ENCODE data around the gene DUS1L. TPM values are rescaled to one million over a fixed set of nuclear protein-coding genes. Genes with fewer than 3 reads are reported as not detected.
"Not testable (repeated sequence)": the region's sequence is repeated elsewhere in the genome, so short reads cannot be mapped to it uniquely, and the experiment has no call there.

The DUS1L gene
- total and polyA plus RNA-seq, 12 donors, result 34.1 to 191 (median 44.1) TPM

DNA sequence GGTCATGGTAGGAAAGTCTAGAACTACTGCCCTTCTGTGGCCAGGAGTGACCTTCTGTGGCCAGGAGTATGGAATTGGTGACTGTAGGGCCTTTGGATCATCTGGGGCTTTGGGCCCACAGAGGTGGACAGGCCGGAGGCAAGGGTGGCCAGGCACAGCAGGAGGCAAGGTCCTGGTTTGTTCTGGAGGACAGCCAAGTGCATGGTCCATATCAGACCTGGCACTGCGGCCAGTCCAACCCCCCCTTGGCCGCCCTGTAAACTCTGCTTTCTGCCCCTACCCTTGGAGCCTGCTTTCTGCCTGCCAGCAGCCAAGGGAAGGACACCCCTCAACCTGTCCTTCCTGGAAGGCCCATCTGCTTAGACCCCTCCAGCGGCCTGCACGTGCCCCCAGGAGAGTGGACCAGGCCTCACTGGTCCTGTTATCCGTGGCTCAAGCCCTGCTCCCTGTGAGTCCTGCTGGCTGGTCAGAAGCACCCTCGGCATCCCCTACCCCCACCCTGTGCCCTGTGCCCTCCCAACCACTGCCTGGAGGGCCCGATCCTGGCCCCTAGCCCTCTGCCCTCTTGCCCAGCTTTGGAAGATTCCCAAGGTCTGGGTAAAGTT is 25.8 kb downstream of the DUS1L start:
- TF ChIP-seq, protein P1, sequence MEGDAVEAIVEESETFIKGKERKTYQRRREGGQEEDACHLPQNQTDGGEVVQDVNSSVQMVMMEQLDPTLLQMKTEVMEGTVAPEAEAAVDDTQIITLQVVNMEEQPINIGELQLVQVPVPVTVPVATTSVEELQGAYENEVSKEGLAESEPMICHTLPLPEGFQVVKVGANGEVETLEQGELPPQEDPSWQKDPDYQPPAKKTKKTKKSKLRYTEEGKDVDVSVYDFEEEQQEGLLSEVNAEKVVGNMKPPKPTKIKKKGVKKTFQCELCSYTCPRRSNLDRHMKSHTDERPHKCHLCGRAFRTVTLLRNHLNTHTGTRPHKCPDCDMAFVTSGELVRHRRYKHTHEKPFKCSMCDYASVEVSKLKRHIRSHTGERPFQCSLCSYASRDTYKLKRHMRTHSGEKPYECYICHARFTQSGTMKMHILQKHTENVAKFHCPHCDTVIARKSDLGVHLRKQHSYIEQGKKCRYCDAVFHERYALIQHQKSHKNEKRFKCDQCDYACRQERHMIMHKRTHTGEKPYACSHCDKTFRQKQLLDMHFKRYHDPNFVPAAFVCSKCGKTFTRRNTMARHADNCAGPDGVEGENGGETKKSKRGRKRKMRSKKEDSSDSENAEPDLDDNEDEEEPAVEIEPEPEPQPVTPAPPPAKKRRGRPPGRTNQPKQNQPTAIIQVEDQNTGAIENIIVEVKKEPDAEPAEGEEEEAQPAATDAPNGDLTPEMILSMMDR (IDR thresholded peaks at IDR 0.05), result no peak
- H3K36me3 ChIP-seq, result peaks cover 0 to 9% (median 0%) of the 10 kb centered on the region in 9 donors
- H3K27ac ChIP-seq, result no peak overlapping the region
- H3K4me3 ChIP-seq, result no peak overlapping the region
- WGBS, 2 donors, result 83 to 89% methylated on average over 8 of the region's 8 CpGs
- H3K4me1 ChIP-seq, result peaks cover 4 to 22% (median 18%) of the 10 kb centered on the region in 9 donors
- DNase-seq, result no peak
- no peaks in the 10 kb centered on the region for H3K9me3 ChIP-seq
- intact Hi-C loops (cut with DNase I), result loop anchor here in 4 of 10 donors (5.0 to 10.0 kb wide), 3 partner anchors 58 to 285 kb away; partner anchors contain the start of gene FASN (in 2 of the 4)
- no peak for ATAC-seq
- no peaks in the 10 kb centered on the region for H3K27me3 ChIP-seq

DNA sequence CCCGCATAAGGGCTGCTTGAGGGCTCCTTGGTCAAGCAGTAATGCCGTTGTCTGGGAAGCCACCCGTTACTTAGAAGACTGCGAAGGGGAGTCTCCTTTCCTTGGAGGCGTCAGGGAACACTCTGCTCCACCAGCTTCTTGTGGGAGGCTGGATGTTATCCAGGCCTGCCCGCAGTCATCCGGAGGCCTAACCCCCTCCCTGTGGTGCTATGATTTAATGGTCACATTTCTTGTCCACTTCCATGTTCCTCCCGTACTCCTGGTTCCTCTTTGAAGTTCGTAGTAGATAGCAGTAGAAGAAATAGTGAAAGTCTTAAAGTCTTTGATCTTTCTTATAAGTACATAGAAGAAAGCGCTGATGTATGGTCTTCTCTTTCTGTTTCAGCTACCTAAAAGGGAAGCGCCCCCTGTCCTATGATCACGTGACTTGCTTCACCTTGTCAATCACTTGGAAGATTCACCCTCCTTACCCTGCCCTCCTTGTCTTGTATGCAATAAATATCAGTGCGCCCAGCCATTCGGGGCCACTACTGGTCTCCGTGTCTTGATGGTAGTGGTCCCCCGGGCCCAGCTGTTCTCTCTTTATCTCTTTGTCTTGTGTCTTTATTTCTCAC is 26.7 kb downstream of the DUS1L start:
- not testable (repeated sequence) for DNase-seq, H3K4me3 ChIP-seq, ATAC-seq, H3K27me3 ChIP-seq, H3K9me3 ChIP-seq, H3K27ac ChIP-seq, H3K36me3 ChIP-seq
- intact Hi-C loops (cut with DNase I), result loop anchor here in 3 of 10 donors (5.0 to 10.0 kb wide), 2 partner anchors 58 to 286 kb away; partner anchors contain the start of gene FASN (in 2 of the 3)
- WGBS, 2 donors, result 86 to 91% methylated on average over 16 of the region's 16 CpGs
- H3K4me1 ChIP-seq, result peaks cover 4 to 22% (median 18%) of the 10 kb centered on the region in 9 donors

DNA sequence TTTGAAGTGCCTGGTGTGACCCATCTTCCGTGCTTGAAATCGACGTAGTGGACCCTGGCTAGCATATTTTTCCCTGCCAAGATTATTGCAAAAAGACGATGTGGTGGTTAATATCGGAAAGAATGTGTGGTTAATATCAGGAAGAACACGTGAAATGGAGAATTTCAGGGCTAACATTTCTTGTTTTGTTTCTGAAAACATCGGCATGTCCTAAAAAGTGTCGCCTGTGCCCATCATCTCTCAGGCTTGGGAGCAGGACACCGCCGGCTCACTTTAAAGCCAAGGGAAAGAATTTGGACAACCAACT is 27.8 kb downstream of the DUS1L start:
- peak overlapping the region in 9 of 10 donors; percentile 58 to 82 (median 73) for H3K4me3 ChIP-seq
- peaks cover 4 to 22% (median 18%) of the 10 kb centered on the region in 9 donors for H3K4me1 ChIP-seq
- intact Hi-C loops (cut with DNase I), result loop anchor here in 3 of 10 donors (1.0 to 10.0 kb wide), 3 partner anchors 59 to 287 kb away; partner anchors contain the start of gene FASN (in 3 of the 3)
- ATAC-seq (no peak), DNase-seq (no peak)
- no peaks in the 10 kb centered on the region for H3K9me3 ChIP-seq
- peaks cover 0 to 9% (median 0%) of the 10 kb centered on the region in 9 donors for H3K36me3 ChIP-seq
- peak overlapping the region in 9 of 10 donors; percentile 91 to 97 (median 94) for H3K27ac ChIP-seq
- no peaks in the 10 kb centered on the region for H3K27me3 ChIP-seq
- TF ChIP-seq, protein P1 (IDR thresholded peaks at IDR 0.05), result no peak
- 10 to 13% methylated on average over 10 of the region's 10 CpGs for WGBS, 2 donors

DNA sequence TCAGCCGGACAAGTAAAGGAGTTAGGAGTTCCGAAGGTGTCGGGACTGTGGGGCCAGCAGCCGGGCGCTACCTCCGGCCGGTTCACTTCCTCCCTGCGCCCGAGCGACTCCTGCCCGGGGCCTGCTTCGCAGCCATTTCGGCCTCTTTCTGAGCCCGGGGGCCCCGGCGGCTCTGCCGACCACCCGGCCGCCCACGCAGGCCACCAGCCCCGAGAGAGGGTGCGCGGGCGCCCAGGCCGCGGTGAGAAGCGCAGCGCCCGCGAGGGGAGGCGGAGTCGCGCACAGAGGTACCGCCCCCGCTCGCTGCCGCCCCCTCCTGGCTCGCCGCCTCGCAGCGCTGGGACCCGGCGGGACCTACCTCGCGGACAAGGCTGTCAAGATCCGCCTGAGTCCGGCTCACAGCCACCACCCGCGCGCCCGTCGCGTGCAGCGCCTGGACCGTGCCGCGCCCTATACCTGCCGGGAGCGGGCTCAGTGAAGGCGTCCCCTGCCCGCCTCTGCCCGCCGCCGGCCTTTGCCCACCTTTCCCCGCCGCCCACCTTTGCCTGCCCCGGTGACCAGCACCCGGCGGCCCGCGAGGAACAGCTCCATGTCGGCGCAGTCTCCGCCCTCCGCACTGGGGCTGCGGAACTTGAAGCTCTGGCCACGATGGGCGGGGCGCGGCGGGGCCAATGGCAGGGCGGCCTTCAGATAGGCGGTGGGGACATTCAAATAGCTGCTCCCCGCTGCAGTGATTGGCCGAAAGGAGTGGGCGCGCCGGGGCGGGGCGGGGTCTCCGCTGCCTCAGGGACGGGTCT is 28.3 kb downstream of the DUS1L start, which contains the start of gene DCXR:
DCXR (minus strand) TSS at position 606 of the 797 bp plus-strand sequence; CDS start at position 591, 15 bp downstream.
- peaks cover 0 to 9% (median 0%) of the 10 kb centered on the region in 9 donors for H3K36me3 ChIP-seq
- TF ChIP-seq, protein P1 (IDR thresholded peaks at IDR 0.05), result peak; percentile 68 to 94 (median 86)
- peaks cover 0 to 5% (median 2%) of the 10 kb centered on the region in 7 donors for H3K27me3 ChIP-seq
- ATAC-seq (peak; percentile 95 to 99 (median 98)), DNase-seq (peak; percentile 97 to 98)
- 0 to 1% methylated on average over 81 to 92 of the region's 92 CpGs for WGBS, 2 donors
- peak within 1 kb of the TSS; percentile 58 to 82 (median 72) for H3K4me3 ChIP-seq
- no peaks in the 10 kb centered on the region for H3K9me3 ChIP-seq
- peak within 1 kb of the TSS; percentile 90 to 97 (median 94) for H3K27ac ChIP-seq
- intact Hi-C loops (cut with DNase I), result loop anchor here in 3 of 10 donors (1.0 to 10.0 kb wide), 3 partner anchors 60 to 288 kb away; partner anchors contain the start of gene FASN (in 3 of the 3)
- H3K4me1 ChIP-seq, result peaks cover 4 to 24% (median 18%) of the 10 kb centered on the region in 9 donors
